IMR-90 (cell line): Measurements from ENCODE around the gene SCN8A. TPM values are rescaled to one million over a fixed set of nuclear protein-coding genes. Genes with fewer than 3 reads are reported as not detected.

Experiments used
- ATAC-seq: fragments of 200-7000 bp; cut with Tn5 transposase; 2 replicates; pipeline ENCODE4 v1.9.1; 2020; ENCODE audit warnings: low read depth, mild to moderate bottlenecking, moderate library complexity
- BruUV-seq: library from RNA; stranded (reverse); fragments of 400-500 nt; replicated peaks from 2 replicates; lab custom pipeline; 2021; lab: Mats Ljungman, UMichigan
- CTCF ChIA-PET: fragments of 300-600 bp; formaldehyde crosslinking; extraction: SDS; loops from one replicate; lab custom pipeline; 2021; ENCODE audit warnings: antibody characterized with exemption; lab: Yijun Ruan, JAX
- POLR2A ChIA-PET: fragments of 300-600 bp; sonication (Branson Sonifier 250); formaldehyde crosslinking; loops from one replicate; lab custom pipeline; 2022; ENCODE audit warnings: antibody characterized with exemption; ENCODE audit not compliant: unreplicated experiment; lab: Charles Lee
- DNase-seq: peaks from one replicate; pipeline ENCODE4 v3.0.0; 2013
- H2AFZ ChIP-seq: replicated peaks from 2 replicates; pipeline ENCODE3; 2013; ENCODE audit warnings: low read length, mild to moderate bottlenecking; ENCODE audit not compliant: poor library complexity
- H2AK5ac ChIP-seq: 2 replicates; pipeline ENCODE4 v1.6.1; 2013; ENCODE audit warnings: low read depth, low read length, inconsistent platforms
- H2AK9ac ChIP-seq: replicated peaks from 2 replicates; pipeline ENCODE3; 2013; ENCODE audit warnings: mild to moderate bottlenecking, low read depth, low read length, moderate library complexity; ENCODE audit not compliant: poor library complexity
- H2BK120ac ChIP-seq: 2 replicates; pipeline ENCODE4 v1.6.1; 2013; ENCODE audit warnings: low read depth, low read length, inconsistent platforms
- H2BK15ac ChIP-seq: 3 replicates; pipeline ENCODE4 v1.6.1; 2013; ENCODE audit warnings: low read depth, low read length, inconsistent platforms
- H2BK20ac ChIP-seq: 2 replicates; pipeline ENCODE4 v1.6.1; 2013; ENCODE audit warnings: low read depth, mild to moderate bottlenecking, inconsistent platforms, low read length, moderate library complexity
- H2BK5ac ChIP-seq: 2 replicates; pipeline ENCODE4 v1.6.1; 2013; ENCODE audit warnings: mild to moderate bottlenecking, low read depth, low read length, inconsistent platforms; ENCODE audit not compliant: poor library complexity, severe bottlenecking
- H3K14ac ChIP-seq: replicated peaks from 2 replicates; pipeline ENCODE4 v1.6.1; 2013; ENCODE audit warnings: low read depth, low read length, inconsistent platforms
- H3K18ac ChIP-seq: 2 replicates; pipeline ENCODE4 v1.6.1; 2013; ENCODE audit warnings: low read depth, low read length, control low read depth
- H3K23ac ChIP-seq: 2 replicates; pipeline ENCODE4 v1.6.1; 2013; ENCODE audit warnings: low read depth, low read length, inconsistent platforms
- H3K27ac ChIP-seq: 2 replicates; pipeline ENCODE4 v1.5.1; 2013; ENCODE audit warnings: mild to moderate bottlenecking, control low read depth, low read length; ENCODE audit not compliant: insufficient read depth
- H3K27me3 ChIP-seq: 2 replicates; pipeline ENCODE4 v1.6.1; 2013; ENCODE audit warnings: low read length; ENCODE audit not compliant: control insufficient read depth, insufficient read depth
- H3K36me3 ChIP-seq: 2 replicates; pipeline ENCODE4 v1.6.1; 2013; ENCODE audit warnings: low read length, mixed read lengths; ENCODE audit not compliant: control insufficient read depth, insufficient read depth
- H3K4ac ChIP-seq: 2 replicates; pipeline ENCODE4 v1.6.1; 2013; ENCODE audit warnings: low read depth, low read length, inconsistent platforms
- H3K4me1 ChIP-seq: 2 replicates; pipeline ENCODE4 v1.6.1; 2013; ENCODE audit warnings: low read length, mixed read lengths; ENCODE audit not compliant: control insufficient read depth, insufficient read depth
- H3K4me2 ChIP-seq: 2 replicates; pipeline ENCODE4 v1.6.1; 2013; ENCODE audit warnings: low read depth, mild to moderate bottlenecking, control low read depth, low read length, moderate library complexity
- H3K4me3 ChIP-seq: 2 replicates; pipeline ENCODE4 v1.5.1; 2013; ENCODE audit warnings: low read depth, mild to moderate bottlenecking, control low read depth, low read length, moderate library complexity; ENCODE audit not compliant: insufficient read depth
- H3K56ac ChIP-seq: 2 replicates; pipeline ENCODE4 v1.6.1; 2013; ENCODE audit warnings: low read length, inconsistent platforms; ENCODE audit not compliant: insufficient read depth; ENCODE audit errors: extremely low read depth
- H3K79me1 ChIP-seq, 2 experiments: 2 replicates each; pipeline ENCODE4 v1.6.1; 2013; ENCODE audit warnings: low read length in 2 of 2, inconsistent platforms in 1 of 2, low read depth in 1 of 2
- H3K9ac ChIP-seq: 2 replicates; pipeline ENCODE4 v1.6.1; 2013; ENCODE audit warnings: low read depth, low read length, control low read depth
- H3K9me1 ChIP-seq: 2 replicates; pipeline ENCODE4 v1.6.1; 2013; ENCODE audit warnings: low read length, inconsistent platforms; ENCODE audit not compliant: insufficient read depth
- H3K9me3 ChIP-seq: 2 replicates; pipeline ENCODE4 v1.6.1; 2013; ENCODE audit warnings: low read length; ENCODE audit not compliant: control insufficient read depth, insufficient read depth
- H4K20me1 ChIP-seq: 2 replicates; pipeline ENCODE4 v1.6.1; 2013; ENCODE audit warnings: low read length, inconsistent platforms; ENCODE audit not compliant: insufficient read depth
- H4K5ac ChIP-seq: 2 replicates; pipeline ENCODE4 v1.6.1; 2013; ENCODE audit warnings: mild to moderate bottlenecking, low read depth, low read length, control low read depth
- H4K8ac ChIP-seq, 2 experiments: 2 replicates each; pipeline ENCODE4 v1.6.1; 2013; ENCODE audit warnings: low read depth in 2 of 2, low read length in 2 of 2, control low read depth in 1 of 2, inconsistent platforms in 1 of 2
- H4K91ac ChIP-seq: 2 replicates; pipeline ENCODE4 v1.6.1; 2013; ENCODE audit warnings: low read depth, low read length, inconsistent platforms; ENCODE audit not compliant: insufficient read depth
- BHLHE40 ChIP-seq: fragments of 150-350 bp; IDR thresholded peaks from 2 replicates; pipeline ENCODE4 v1.6.1; 2016; ENCODE audit warnings: mild to moderate bottlenecking, low read depth, low read length
- CEBPB ChIP-seq: IDR thresholded peaks from 2 replicates; pipeline ENCODE4 v1.6.1; 2012; ENCODE audit warnings: low read depth, low read length, improper control_type of control experiment
- CHD1 ChIP-seq: IDR thresholded peaks from 2 replicates; pipeline ENCODE4 v1.6.1; 2012; ENCODE audit warnings: low read depth, low read length, improper control_type of control experiment
- CTCF ChIP-seq: conservative IDR thresholded peaks from 2 replicates; pipeline ENCODE4 v1.5.1; 2012; ENCODE audit warnings: mild to moderate bottlenecking, low read depth, low read length, improper control_type of control experiment
- ELK1 ChIP-seq: fragments of 150-350 bp; IDR thresholded peaks from 2 replicates; pipeline ENCODE4 v1.6.1; 2016; ENCODE audit warnings: low read depth, mild to moderate bottlenecking, low read length, moderate library complexity, borderline replicate concordance
- FOS ChIP-seq: fragments of 150-350 bp; IDR thresholded peaks from 2 replicates; pipeline ENCODE4 v1.6.1; 2016; ENCODE audit warnings: low read depth, low read length
- MAFK ChIP-seq: IDR thresholded peaks from 2 replicates; pipeline ENCODE4 v1.6.1; 2012; ENCODE audit warnings: low read depth, low read length, improper control_type of control experiment
- MAZ ChIP-seq: IDR thresholded peaks from 2 replicates; pipeline ENCODE4 v1.6.1; 2012; ENCODE audit warnings: low read depth, mild to moderate bottlenecking, low read length, improper control_type of control experiment, moderate library complexity, borderline replicate concordance
- MXI1 ChIP-seq: IDR thresholded peaks from 2 replicates; pipeline ENCODE4 v1.6.1; 2012; ENCODE audit warnings: low read depth, mild to moderate bottlenecking, low read length, moderate library complexity, borderline replicate concordance
- NFE2L2 ChIP-seq: fragments of 150-350 bp; IDR thresholded peaks from 2 replicates; pipeline ENCODE4 v1.6.1; 2016; ENCODE audit warnings: low read depth, mild to moderate bottlenecking, low read length
- POLR2A ChIP-seq: IDR thresholded peaks from 2 replicates; pipeline ENCODE4 v1.6.1; 2012; ENCODE audit warnings: mild to moderate bottlenecking, low read depth, low read length
- RAD21 ChIP-seq: IDR thresholded peaks from 2 replicates; pipeline ENCODE4 v1.6.1; 2012; ENCODE audit warnings: low read length, improper control_type of control experiment
- RCOR1 ChIP-seq: IDR thresholded peaks from 2 replicates; pipeline ENCODE4 v1.6.1; 2012; ENCODE audit warnings: mild to moderate bottlenecking, low read length, improper control_type of control experiment; ENCODE audit not compliant: insufficient replicate concordance
- RFX5 ChIP-seq: IDR thresholded peaks from 2 replicates; pipeline ENCODE4 v1.8.0; 2012; ENCODE audit warnings: low read depth, mild to moderate bottlenecking, low read length, moderate library complexity
- SMC3 ChIP-seq: fragments of 150-350 bp; IDR thresholded peaks from 2 replicates; pipeline ENCODE4 v1.6.1; 2016; ENCODE audit warnings: low read depth, mild to moderate bottlenecking, antibody characterized with exemption, low read length, moderate library complexity
- WGBS, 2 experiments: methylation state at CpG; one replicate each; pipeline versions ENCODE4 v1.1.5 to v1.1.7; 2013; ENCODE audit warnings: missing lambda C conversion rate in 2 of 2; ENCODE audit not compliant: insufficient read length in 1 of 2; ENCODE audit errors: extremely low coverage in 2 of 2; 5-methylcytosine and 5-hydroxymethylcytosine counted together
- dilution Hi-C: fragments of 300-500 bp; cut with HindIII; formaldehyde crosslinking; loops from one replicate; pipeline ENCODE4 v1.14.3; 2018; ENCODE audit warnings: low sequenced_read_pairs; ENCODE audit not compliant: unreplicated experiment
- in situ Hi-C: fragments of 300-500 bp; cut with MboI; formaldehyde crosslinking; loops from 3 replicates; pipeline ENCODE4 v1.14.3; 2019; ENCODE audit warnings: low sequenced_read_pairs, inconsistent platforms, mixed read lengths
- intact Hi-C: fragments of 100-400 bp; cut with micrococcal nuclease; formaldehyde crosslinking; loops from 2 replicates; pipeline ENCODE4 v1.10.0; 2022
- polyA plus RNA-seq, 3 experiments: library from polyadenylated mRNA; depleted of rRNA; stranded (reverse); fragments of >200 nt; gene quantifications; 2 replicates each; pipeline ENCODE4 v1.2.3, GENCODE V29; 2012; ENCODE audit warnings: low replicate concordance in 1 of 3
- total RNA-seq: library from RNA; depleted of rRNA; stranded (reverse); fragments of >200 nt; gene quantifications from 2 replicates; pipeline ENCODE4 v1.2.3, GENCODE V29; 2012
- TF ChIP-seq, protein P1 (sequence below): fragments of 150-350 bp; IDR thresholded peaks from 2 replicates; pipeline ENCODE4 v1.6.1; 2017; ENCODE audit warnings: mild to moderate bottlenecking, antibody characterized with exemption, low read length, low read depth

SCN8A gene
- total and polyA plus RNA-seq, 2 of the 4 experiments (the other 2 are of a cell fraction), result 6.9 to 19.7 TPM

- POLR2A ChIA-PET, result no interaction called here
- TF ChIP-seq, protein P1, sequence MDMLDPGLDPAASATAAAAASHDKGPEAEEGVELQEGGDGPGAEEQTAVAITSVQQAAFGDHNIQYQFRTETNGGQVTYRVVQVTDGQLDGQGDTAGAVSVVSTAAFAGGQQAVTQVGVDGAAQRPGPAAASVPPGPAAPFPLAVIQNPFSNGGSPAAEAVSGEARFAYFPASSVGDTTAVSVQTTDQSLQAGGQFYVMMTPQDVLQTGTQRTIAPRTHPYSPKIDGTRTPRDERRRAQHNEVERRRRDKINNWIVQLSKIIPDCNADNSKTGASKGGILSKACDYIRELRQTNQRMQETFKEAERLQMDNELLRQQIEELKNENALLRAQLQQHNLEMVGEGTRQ, result no peak
- TF ChIP-seq ELK1 (no peak), FOS (no peak), NFE2L2 (no peak), CTCF (no peak), RCOR1 (no peak), BHLHE40 (no peak), POLR2A (no peak), MAFK (no peak), RAD21 (no peak), CHD1 (no peak), SMC3 (no peak), MAZ (no peak), RFX5 (no peak), CEBPB (no peak), MXI1 (no peak)
Measured at GRCh38 chr12:51693569-51693968, 102.5 kb downstream of the SCN8A start.

More at GRCh38 chr12:51693569-51693968, 102.5 kb downstream of the SCN8A start:
- H3K14ac ChIP-seq, result no peak overlapping the region
- no peak overlapping the region for H2AK5ac ChIP-seq
- no peak overlapping the region for H3K9ac ChIP-seq
- H2BK5ac ChIP-seq, result no peak overlapping the region
- H3K56ac ChIP-seq, result no peak overlapping the region
- H3K79me1 ChIP-seq, result peaks cover 0 to 6% of the 10 kb centered on the region in 2 experiments; a peak in 3 of 4 replicates
- H2AK9ac ChIP-seq, result no peak overlapping the region
- WGBS, 2 experiments, result no CpG with 5 or more reads among the region's 4 CpGs
- H4K20me1 ChIP-seq, result no peaks in the 10 kb centered on the region; the same call in 1 of the 2 replicates
- no peak overlapping the region for H2BK120ac ChIP-seq
- dilution Hi-C loops (no loop called here), intact Hi-C loops (no loop called here), in situ Hi-C loops (no loop called here)
- H4K8ac ChIP-seq, result no peak overlapping the region
- H3K4ac ChIP-seq, result no peak overlapping the region
- H3K27ac ChIP-seq, result no peak overlapping the region
- no peak overlapping the region for H3K4me2 ChIP-seq
- H4K91ac ChIP-seq, result no peak overlapping the region
- no peaks in the 10 kb centered on the region for H3K36me3 ChIP-seq
- no peaks in the 10 kb centered on the region for H3K9me3 ChIP-seq
- H3K27me3 ChIP-seq, result no peaks in the 10 kb centered on the region
- CTCF ChIA-PET, result no interaction called here
- ATAC-seq (no peak), DNase-seq (no peak)
- H3K4me1 ChIP-seq, result peaks cover 2% of the 10 kb centered on the region; the same call in 1 of the 2 replicates
- H3K4me3 ChIP-seq, result no peak overlapping the region
- no TSS peak for BruUV-seq
- H2AFZ ChIP-seq, result no peak overlapping the region
- no peak overlapping the region for H2BK20ac ChIP-seq
- H2BK15ac ChIP-seq, result no peak overlapping the region
- no peak overlapping the region for H3K18ac ChIP-seq
- H4K5ac ChIP-seq, result no peak overlapping the region
- peaks cover 14% of the 10 kb centered on the region for H3K9me1 ChIP-seq
- no peak overlapping the region for H3K23ac ChIP-seq
